ENCODE data around the gene CTNNA2.
"Not testable (repeated sequence)": the region's sequence is repeated elsewhere in the genome, so short reads cannot be mapped to it uniquely, and the experiment has no call there.

CTNNA2 gene

DNA sequence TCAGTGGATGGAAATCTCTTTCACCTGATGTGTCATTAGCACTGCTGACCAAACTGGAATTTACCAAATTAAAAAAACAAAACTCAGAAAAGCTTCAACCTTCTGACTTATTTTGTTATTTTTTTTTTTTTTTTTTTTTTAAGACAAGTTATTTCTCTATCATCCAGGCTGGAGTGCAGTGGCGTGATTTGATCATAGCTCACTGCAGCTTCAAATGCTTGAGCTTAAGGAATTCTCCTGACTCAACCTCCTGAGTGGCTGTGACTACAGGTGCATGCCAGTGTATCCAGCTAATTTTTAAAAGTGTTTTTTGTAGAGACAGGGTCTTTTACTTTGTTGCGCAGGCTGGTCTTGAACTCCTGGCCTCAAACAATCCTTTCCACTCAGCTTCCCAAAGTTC, 636.1 kb downstream of the CTNNA2 start:
- no peak for DNase-seq (ENCODE audit: low read depth)

DNA sequence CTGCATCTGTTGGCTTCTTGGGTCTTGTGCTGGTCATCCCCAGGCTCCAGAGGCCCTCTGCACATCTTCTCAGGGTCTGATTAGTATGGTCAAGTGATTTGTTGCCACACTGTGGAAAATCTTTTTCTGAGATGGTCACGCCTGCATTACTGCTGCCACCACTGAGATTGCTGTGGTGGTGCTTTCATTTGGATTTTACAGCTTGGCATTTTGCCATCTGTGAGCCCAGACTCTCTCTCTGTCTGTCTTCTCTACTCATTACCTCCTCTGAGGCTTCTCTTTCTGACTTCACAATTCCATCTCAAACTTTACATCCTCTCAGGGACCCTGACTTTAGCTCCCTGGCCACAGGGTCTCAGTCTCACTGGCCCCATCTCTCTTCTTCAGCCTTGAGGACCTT, 637.1 kb downstream of the CTNNA2 start:
- no peak for DNase-seq (ENCODE audit: low read depth)

DNA sequence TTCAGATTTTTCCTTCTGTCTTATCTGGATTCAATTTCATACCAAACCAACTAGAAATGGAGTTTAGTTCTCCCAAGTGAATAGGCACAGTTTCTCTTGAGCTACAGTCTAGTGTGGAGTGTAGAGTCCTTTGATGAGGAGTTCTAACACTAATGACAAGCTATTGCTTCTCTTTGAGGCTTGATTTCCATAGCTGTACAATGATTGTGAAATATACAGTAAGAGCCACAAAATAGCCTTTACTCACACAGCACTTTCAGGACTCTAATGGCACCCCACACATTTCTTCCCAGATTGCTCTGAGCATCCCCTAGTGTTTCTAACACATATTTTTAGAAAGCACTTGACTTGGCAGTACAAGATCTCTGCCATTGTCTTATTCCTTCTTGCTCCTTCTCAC, 638.4 kb downstream of the CTNNA2 start:
- no peak for DNase-seq (ENCODE audit: low read depth)

DNA sequence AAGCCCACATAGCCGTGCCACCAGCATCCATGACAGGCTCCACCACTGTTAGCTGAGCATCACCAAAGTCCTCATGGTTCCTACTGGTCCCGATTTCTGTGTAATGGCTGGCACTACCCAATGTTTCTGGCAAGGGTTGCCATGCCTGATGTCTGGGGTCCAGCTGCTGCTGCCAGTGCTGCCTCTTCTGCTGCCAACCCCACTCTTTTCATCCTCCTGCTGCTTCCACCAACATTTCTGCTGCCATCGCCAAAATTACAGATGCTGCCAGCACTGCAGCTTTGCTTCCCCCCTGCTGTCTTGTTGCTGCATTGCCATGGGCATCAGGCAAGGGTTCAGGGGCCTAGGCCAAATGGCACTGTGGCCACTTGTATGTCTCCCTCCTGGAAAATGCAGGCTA, 638.8 kb downstream of the CTNNA2 start:
- DNase-seq (ENCODE audit: low read depth) = no peak

DNA sequence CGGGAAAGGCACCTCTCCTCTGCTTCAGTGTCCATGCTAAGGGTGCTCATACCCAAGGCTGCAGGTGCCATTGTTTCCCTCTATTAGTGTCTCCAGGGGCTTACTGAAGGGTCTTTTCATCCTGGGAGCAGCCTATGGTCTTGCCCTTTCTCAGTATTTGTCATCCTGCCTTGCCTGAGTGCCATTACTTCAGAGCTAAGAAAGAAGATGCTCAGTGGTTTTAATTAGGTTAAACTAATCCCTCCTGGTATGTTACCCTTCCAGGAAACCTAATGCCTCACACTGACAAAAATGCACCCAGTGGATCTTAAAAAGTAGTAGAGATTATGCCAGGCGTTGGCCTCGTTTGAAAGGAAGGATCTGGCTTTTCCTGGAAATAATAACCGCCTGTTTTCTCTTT, 640.3 kb downstream of the CTNNA2 start:
- no peak for DNase-seq (ENCODE audit: low read depth)

DNA sequence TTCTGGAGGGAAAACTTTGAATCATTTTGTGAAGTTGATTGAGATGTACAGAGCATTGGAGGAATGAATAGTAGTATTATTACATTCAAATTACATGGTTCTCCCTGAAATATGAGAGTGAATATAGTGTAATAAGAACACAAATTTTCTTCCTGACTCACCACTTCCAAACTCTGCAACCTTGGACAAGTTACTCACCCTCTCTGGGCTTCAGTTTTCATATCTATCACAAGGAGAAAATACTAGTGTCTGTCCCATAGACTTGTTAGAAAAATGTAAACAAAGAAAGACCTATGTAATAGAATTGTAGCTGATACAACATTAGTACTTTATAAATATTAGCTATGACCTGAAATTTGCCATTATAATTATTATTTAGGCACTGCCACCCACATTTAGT, 640.9 kb downstream of the CTNNA2 start:
- DNase-seq (ENCODE audit: low read depth) = no peak

DNA sequence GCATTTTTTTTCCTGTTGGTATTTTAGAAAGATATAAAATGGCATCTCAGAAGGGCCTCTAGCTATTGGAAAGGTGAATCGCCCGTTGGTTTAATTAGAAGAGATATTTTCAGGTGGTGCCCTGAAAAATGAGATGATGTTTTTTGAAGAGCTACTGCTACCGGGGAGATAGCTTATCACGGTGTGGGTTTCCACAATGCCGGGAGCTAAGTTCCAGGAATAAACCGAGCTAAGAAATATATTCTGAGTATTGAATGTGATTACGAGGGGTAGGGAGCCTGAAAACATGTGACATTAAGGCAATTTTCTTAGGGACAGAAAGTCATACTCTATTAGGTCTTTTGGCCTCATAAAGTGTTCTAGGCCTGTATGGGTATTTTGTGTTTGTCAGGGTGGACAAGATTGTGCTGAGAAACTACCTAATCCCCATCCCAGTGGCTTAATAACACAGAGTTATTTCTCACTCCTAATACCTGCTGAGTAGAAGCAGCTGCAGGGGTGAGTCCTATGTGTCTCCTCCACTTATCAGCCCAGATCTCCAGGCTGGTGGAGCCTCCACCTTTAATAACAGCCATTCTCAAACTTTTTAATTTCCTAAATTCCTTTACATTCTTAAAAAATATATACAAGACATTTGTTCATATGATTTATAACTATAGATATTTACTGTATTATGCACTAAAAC, 641.5 kb downstream of the CTNNA2 start:
- no peak for DNase-seq (ENCODE audit: low read depth)

DNA sequence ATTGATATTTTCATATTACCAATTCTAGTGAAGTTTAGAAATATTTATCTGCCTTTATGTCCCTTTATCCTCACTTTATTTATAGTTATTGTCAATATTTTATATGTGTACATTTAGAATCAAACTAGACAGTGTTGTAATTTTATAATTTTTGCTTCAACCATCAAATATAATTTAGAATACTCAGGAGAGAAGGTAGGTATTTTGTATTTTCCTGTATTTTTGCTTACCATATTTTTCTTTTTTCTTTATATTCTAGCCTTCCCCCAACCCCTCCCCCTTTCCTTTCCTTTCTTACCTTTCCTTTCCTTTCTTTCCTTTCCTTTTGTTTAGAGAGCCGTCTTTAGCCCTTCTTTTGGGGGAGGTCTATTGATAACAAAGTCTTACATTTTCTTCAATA, 651.5 kb downstream of the CTNNA2 start:
- no peak for DNase-seq (ENCODE audit: low read depth)

DNA sequence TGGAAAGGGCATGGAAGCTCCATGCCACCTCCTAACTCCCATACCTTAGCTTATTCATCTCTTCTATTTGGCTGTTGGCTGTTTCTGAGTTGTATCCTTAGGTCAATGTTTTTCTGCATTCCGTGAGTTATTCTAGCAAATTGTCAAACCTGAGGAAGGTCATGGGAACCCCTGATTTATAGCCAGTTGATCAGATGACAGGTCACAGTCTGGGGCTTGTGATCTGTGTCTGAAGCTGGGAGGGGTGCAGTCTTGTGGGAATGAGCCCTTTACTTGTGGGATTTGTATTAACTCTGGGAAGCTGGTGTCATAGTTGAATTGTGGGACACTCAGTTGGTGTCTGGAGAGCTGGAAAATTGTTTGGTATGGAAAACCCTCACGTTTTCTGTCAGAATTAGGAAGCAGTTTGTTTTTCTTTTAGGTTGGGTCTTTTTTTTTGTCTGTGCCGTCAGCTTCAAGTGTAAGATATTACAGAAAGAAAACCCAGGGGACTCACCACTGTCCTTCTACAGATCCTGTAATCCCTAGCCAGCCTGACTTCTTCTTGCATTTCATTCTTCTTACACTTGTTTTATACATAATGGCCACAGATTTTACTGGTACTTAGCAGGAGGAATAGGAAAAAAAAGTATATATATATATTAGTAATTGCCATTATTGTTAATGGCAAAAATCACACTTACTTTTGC, 653.8 kb downstream of the CTNNA2 start:
- DNase-seq (ENCODE audit: low read depth) = no peak

DNA sequence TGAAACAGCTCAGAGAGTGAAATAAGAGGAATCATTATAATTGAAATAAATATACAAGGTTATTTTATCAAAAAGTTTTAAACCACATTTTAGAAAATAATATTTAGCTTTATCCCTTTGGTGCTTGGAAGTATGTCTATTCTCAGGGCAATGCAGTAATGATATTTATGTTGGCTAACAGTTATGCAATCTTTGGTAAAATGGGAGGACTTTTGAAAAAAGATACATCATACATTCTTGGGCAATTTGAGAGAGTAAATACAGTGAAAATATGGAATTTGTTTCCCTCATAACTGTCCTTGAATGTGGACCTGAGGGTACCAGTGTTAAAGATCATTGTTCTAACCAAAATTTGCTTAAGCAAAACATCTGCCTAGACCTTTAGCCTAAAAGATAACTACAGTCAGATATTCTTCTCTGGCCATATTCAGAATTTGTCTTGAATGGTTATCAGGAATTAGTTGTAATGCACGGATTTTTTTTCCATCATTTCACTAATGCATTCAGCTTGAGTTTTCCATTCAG, 654.5 kb downstream of the CTNNA2 start:
- no peak for DNase-seq (ENCODE audit: low read depth)

DNA sequence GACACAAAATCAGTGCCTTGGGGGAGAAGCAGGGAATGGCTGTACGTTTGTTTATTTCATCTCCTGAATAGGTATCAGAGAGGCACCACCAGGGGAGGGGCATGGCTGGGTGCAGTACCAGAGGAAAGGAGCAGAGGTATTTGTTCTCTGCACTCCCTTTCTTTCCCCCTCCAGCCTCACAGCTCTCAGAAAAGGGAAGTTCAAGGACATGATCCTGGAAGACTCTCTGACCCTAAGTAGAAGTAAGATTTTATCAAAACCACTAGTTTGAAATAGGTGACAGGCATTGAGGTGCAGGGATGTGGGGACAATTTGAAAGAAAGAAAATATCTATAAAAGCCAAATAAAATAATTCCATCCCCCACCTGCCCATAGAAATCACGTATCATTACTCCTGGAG, 655.2 kb downstream of the CTNNA2 start:
- DNase-seq (ENCODE audit: low read depth) = no peak

DNA sequence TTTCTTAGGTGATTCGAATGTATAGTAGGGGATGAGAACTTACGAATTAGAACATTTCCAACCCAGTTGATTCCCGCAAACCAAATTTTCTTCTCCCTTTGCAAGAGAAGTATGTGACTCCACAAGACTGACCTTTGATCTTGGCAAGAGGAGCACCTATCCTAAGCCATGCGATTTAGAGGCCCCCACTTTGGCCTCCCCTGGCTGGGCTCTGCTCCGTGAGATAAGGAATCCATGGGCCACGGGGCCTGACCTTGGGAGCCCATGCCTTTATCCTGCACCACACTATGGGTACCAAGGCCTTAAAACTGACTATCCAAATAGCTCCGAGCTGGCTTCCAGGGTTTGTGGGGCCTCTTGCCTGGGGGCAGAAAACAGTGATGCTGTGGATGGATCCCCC, 656.0 kb downstream of the CTNNA2 start:
- no peak for DNase-seq (ENCODE audit: low read depth)

DNA sequence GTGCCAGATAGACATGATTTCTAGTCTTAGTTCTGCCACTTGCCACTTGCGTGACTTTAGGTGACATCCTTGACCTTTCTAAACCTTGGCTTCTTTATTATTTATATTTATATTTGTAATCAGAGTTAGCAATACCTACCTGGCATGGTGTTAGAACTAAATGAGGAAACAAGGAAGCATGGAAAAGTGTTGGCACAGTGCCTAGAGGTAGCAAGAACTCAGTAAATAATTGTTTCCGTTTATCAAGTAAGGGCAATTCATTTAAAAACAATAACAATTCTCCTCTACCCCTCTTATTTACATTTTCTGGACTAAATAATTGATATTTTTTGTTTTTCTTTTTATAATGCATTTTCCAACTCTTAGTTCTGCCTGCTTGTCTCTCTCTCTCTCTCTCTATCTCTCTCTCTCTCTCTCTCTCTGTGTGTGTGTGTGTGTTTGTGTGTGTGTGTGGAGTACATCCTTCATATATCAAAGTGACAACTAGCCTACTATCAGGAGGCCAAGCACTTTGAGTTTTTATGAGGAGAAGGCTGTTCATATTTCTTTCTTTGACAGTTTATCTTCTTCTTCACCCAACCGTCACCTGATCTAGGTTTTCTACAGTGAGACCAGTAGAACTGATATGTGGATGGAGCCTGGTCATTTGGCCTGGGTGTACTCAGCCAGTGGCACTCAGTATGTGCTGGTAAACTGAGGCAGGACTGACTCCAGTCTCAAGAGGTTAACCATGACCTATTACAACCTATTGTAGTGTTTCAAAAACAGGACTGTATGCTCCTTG, 657.2 kb downstream of the CTNNA2 start:
- no peak for DNase-seq (ENCODE audit: low read depth)

DNA sequence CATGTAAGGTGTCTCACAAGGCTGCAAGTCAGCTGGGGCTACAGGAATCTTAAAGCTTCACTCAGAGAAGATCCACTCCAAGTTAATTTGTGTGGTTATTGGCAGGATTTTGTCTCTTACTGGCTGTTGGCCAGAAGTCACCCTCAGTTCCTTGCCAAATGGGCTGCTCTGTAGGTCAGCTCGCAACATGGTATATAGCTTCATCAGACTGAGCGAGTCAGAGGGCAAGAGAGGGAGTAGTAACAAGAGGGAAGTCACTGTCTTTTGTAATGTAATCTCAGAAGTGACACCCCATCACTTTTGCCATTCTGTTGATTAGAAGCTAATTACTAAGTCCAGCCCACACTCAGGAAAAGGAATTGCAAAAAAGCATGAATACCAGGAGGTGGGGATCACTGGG, 672.2 kb downstream of the CTNNA2 start:
- no peak for DNase-seq (ENCODE audit: low read depth)

DNA sequence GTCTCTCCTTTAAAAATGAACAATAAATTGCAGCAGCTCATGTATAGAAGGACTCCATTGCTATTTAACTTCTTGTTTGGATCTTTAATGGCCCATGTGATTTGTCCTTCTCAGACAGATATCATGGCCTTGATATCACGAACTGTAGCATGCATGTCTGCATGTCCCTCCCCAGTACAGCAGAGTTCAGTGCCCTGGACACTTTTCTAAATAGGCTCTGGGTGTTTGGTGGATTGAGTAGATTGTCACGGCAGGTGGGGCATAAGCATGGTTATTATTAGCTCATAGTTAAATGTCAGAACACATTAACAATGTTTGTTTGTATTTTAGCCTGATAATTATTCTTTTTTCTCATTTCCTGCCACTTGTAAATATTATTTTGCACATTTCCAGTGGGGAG, 673.4 kb downstream of the CTNNA2 start:
- no peak for DNase-seq (ENCODE audit: low read depth)

DNA sequence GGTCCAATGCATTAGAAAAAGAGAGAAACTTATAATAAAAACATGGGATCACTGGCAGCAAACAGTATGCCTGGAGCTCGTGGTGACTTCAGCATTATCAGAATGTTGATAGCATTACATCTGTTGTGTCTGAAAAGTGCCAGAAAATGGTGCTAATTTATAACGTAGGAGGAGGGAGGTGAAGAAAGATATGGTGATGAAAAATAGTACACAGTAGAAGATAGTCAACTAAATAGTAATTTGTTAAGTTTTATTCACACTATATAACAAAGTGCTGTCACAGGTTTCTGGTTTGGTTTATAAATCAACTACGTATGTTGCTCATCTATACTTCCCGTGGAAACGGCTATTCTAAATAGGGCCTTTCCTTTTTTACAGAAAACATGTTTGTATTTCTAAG, 674.3 kb downstream of the CTNNA2 start:
- DNase-seq (ENCODE audit: low read depth) = no peak

DNA sequence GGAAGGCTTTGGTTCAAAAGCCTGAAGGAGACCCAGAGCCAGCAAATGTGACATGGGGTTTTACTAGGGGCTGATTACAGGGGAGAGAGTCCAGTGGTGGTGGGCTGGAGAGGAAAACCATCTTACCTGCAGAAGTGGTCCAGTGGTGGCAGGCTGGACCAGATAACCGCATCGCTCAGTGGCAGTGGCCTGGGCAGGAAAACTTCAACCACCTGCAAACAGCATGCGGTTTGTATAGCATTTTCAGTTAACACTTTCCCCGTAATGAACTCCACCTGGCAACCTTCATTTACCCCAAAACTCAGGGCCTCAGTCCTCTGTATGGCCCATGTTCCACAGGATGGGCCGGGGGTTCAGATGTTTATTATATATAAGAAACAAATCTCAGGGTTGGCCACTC, 677.3 kb downstream of the CTNNA2 start:
- DNase-seq (ENCODE audit: low read depth) = no peak

DNA sequence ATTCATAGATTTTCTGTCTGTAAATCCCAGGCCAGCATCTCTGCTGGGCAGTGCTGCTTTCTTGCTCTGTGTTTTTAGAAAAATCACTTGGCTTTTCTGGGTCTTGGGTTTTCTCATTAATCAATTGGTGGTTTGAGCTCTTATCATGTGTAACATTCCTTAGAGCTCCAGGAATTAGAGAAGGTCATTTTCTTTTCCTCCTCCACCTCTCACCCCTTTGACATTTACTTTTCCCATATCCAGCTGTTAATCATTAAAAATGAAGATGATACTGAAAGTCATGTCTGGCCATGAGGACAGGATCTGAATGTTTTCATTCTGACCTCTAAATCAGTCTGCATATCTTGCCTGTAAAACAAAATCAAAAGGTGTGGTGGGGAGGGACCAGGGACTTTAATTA, 680.7 kb downstream of the CTNNA2 start:
- DNase-seq (ENCODE audit: low read depth) = no peak

DNA sequence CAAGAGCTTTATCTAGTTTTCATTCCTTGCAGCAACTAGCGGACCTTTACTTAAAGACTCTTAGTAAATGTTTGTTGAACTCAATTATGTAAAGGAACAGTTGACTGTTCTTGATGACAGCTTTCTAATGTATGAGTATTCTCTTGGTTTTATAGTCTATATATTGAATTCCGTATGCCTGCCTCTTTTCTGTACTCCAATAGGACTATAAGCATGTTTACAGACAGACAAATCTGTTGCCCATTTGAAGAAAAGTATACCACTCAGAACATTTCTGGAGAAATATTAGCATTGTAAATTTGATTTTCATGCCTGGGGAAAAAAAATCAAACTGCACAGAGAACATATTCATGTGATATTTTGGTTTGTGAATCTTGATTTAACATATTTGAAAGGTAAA, 682.2 kb downstream of the CTNNA2 start:
- no peak for DNase-seq (ENCODE audit: low read depth)

DNA sequence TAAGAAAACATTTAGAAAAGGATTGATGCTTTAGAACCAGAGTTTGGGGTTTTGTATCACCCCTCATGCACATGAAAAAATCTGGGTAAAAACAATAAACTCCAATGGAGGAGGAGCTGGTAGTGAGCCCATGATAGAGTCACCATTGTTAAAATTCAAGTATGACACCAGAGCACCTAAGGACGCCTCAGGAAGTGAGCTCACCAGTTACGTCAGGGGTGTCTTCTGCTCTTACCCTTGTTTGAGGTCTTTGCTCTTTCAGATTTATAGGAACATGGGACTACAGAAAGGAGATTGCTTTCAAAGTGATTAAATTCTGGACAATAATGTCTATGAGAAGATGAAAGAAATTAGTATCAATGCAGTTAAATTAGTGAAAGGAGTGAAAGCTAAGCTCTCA, 685.2 kb downstream of the CTNNA2 start:
- no peak for DNase-seq (ENCODE audit: low read depth)

DNA sequence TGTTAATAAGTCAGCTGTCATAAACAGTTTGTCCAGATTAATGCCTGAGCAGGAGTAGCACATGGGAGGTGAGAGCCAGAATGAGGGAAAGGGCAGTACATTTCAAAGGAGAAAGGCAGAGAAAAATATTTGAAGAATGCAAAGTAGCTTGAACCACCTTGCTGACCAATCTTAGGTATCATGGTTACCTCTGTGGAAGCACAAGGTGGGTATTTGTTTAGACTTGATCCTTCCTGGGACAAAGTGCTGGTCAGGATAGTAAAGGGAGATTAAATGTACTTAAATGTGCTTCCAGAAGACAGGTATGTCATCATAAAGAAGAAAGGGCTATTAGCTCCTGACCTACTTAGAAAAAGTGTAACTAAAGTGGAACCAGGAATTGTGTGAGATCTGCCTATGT, 686.7 kb downstream of the CTNNA2 start:
- DNase-seq (ENCODE audit: low read depth) = no peak

DNA sequence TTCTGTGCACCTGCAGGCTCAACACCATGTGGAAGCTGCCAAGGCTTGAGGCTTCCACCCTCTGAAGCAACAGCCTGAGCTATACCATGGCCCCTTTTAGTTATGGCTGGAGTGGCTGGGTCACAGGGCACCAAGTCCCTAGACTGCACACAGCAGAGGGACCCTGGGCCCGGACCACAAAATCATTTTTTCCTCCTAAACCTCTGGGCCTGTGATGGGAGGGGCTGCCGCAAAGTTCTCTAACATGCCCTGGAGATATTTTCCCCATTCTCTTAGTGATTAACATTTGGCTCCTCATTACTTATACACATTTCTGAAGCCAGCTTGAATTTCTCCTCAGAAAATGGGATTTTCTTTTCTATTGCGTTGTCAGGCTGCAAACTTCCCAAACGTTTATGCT, 691.1 kb downstream of the CTNNA2 start:
- not testable (repeated sequence) for DNase-seq (ENCODE audit: low read depth)

DNA sequence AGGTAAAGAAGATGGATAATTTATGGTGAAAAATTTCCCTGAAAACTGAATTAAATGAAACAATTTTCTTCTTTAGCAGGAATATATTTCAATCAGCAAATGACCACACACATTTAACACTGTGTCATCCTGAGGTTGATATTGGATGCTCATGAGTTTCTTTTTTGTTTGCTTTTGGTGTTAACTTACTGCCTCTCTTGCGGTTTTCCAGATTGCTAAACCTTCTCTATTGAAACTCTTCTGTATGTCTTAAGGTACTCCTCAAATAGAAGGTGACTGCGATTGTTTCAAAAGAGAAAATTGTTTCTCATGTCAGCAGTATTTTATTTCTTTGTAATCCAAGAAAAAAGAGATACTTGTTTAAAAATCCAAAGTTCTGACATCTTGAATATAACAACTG, 692.6 kb downstream of the CTNNA2 start:
- DNase-seq (ENCODE audit: low read depth) = no peak
